Measurements from ENCODE around the gene AK9. TPM values are rescaled to one million over a fixed set of nuclear protein-coding genes. Genes with fewer than 3 reads are reported as not detected.
A peak's percentile ranks its signal among the peaks of the same experiment; 100 is the strongest.

The AK9 gene
- total and polyA plus RNA-seq, 11 donors = 6.6 to 17.0 (median 9.1) TPM

GRCh38 chr6:109511832-109512231, 179.2 kb downstream of the AK9 start:
- Histone ChIP-seq H3K4me1 (peaks cover 0 to 16% (median 5%) of the 10 kb centered on the region in 12 donors), H3K4me3 (no peak overlapping the region), H3K27me3 (no peaks in the 10 kb centered on the region), H3K36me3 (no peaks in the 10 kb centered on the region), H3K9me3 (no peaks in the 10 kb centered on the region), H3K27ac (peak overlapping the region in 1 of 12 donors; percentile 48)
- intact Hi-C loops (cut with DNase I) = no loop called here
- TF ChIP-seq POLR2A (IDR thresholded peaks at IDR 0.05) = no peak
- no peak for TF ChIP-seq CTCF (IDR thresholded peaks at IDR 0.05)
- 67 to 70% (median 68%) methylated on average over 2 of the region's 2 CpGs for WGBS, 4 donors
- DNase-seq = no peak
- ATAC-seq = no peak

GRCh38 chr6:109510358-109510757, 180.6 kb downstream of the AK9 start:
- intact Hi-C loops (cut with DNase I) = no loop called here
- no peak overlapping the region for H3K4me3 ChIP-seq
- WGBS, 4 donors = 53 to 64% (median 57%) methylated on average over 1 of the region's 1 CpG
- H3K9me3 ChIP-seq = no peaks in the 10 kb centered on the region
- peaks cover 0 to 16% (median 2%) of the 10 kb centered on the region in 12 donors for H3K4me1 ChIP-seq
- no peak for DNase-seq
- no peaks in the 10 kb centered on the region for H3K27me3 ChIP-seq
- no peaks in the 10 kb centered on the region for H3K36me3 ChIP-seq
- no peak overlapping the region for H3K27ac ChIP-seq
- TF ChIP-seq CTCF (IDR thresholded peaks at IDR 0.05) (no peak), POLR2A (IDR thresholded peaks at IDR 0.05) (no peak)
- no peak for ATAC-seq

- Histone ChIP-seq H3K4me3 (no peak overlapping the region), H3K4me1 (peaks cover 0 to 11% (median under 1%) of the 10 kb centered on the region in 12 donors), H3K27me3 (no peaks in the 10 kb centered on the region), H3K27ac (no peak overlapping the region), H3K36me3 (no peaks in the 10 kb centered on the region), H3K9me3 (no peaks in the 10 kb centered on the region)
- TF ChIP-seq CTCF (IDR thresholded peaks at IDR 0.05) (no peak), POLR2A (IDR thresholded peaks at IDR 0.05) (no peak)
- WGBS, 4 donors = 71 to 86% (median 80%) methylated on average over 4 of the region's 4 CpGs
- DNase-seq = no peak
- no peak for ATAC-seq
- intact Hi-C loops (cut with DNase I) = no loop called here
Observed at GRCh38 chr6:109508166-109508860, 182.7 kb downstream of the AK9 start.

GRCh38 chr6:109507490-109508072, 183.4 kb downstream of the AK9 start:
- TF ChIP-seq POLR2A (IDR thresholded peaks at IDR 0.05) (no peak), CTCF (IDR thresholded peaks at IDR 0.05) (no peak)
- Histone ChIP-seq H3K4me3 (no peak overlapping the region), H3K27ac (no peak overlapping the region), H3K36me3 (no peaks in the 10 kb centered on the region), H3K9me3 (no peaks in the 10 kb centered on the region), H3K4me1 (peaks cover 0 to 8% (median 0%) of the 10 kb centered on the region in 12 donors), H3K27me3 (no peaks in the 10 kb centered on the region)
- 80 to 85% (median 83%) methylated on average over 4 of the region's 4 CpGs for WGBS, 4 donors
- intact Hi-C loops (cut with DNase I) = no loop called here
- no peak for DNase-seq
- ATAC-seq = no peak
